PC-9 (cell line): ENCODE measurements around the gene TBX2. TPM values are rescaled to one million over a fixed set of nuclear protein-coding genes. Genes with fewer than 3 reads are reported as not detected.

Experiments used
- BruUV-seq: library from RNA; stranded (reverse); fragments of 400-500 nt; replicated peaks from 2 replicates; lab custom pipeline; 2021; lab: Mats Ljungman, UMichigan
- CTCF ChIA-PET: fragments of 300-600 bp; sonication (Branson Sonifier 250); formaldehyde crosslinking; loops from one replicate; lab custom pipeline; 2022; ENCODE audit warnings: antibody characterized with exemption; lab: Charles Lee
- POLR2A ChIA-PET: fragments of 300-600 bp; sonication (Branson Sonifier 250); formaldehyde crosslinking; loops from one replicate; lab custom pipeline; 2022; ENCODE audit warnings: antibody characterized with exemption; ENCODE audit not compliant: unreplicated experiment; lab: Charles Lee
- DNase-seq, 2 experiments: peaks; one replicate each; pipeline versions ENCODE4 v3.0.0 to v3.0.0-alpha.2; 2015 to 2022; ENCODE audit warnings: mixed read lengths in 1 of 2
- H2AFZ ChIP-seq: fragments of 200-600 bp; sonication (generic); 2 replicates; pipeline ENCODE4 v1.8.1; 2017; ENCODE audit warnings: antibody characterized with exemption
- H3F3A ChIP-seq: fragments of 200-600 bp; sonication (generic); 2 replicates; pipeline ENCODE4 v1.8.1; 2017; ENCODE audit warnings: antibody characterized with exemption, mild to moderate bottlenecking, low read depth; ENCODE audit not compliant: insufficient read depth
- H3K27ac ChIP-seq: fragments of 200-600 bp; sonication (generic); 2 replicates; pipeline ENCODE4 v1.6.1; 2016; ENCODE audit warnings: mixed run types
- H3K27me3 ChIP-seq: fragments of 200-600 bp; sonication (generic); 2 replicates; pipeline ENCODE4 v1.6.1; 2016; ENCODE audit warnings: low read depth, mixed run types; ENCODE audit not compliant: insufficient read depth
- H3K36me3 ChIP-seq: fragments of 200-600 bp; sonication (generic); 2 replicates; pipeline ENCODE4 v1.6.1; 2016; ENCODE audit warnings: low read depth, mixed run types
- H3K4me1 ChIP-seq: fragments of 200-600 bp; sonication (generic); replicated peaks from 2 replicates; pipeline ENCODE4 v1.6.1; 2016; ENCODE audit warnings: mixed run types; ENCODE audit not compliant: insufficient read depth
- H3K4me2 ChIP-seq: fragments of 200-600 bp; sonication (generic); 2 replicates; pipeline ENCODE4 v1.6.1; 2017; ENCODE audit warnings: mixed run types
- H3K4me3 ChIP-seq: fragments of 200-600 bp; sonication (generic); 2 replicates; pipeline ENCODE4 v1.6.1; 2016; ENCODE audit warnings: mixed run types
- H3K79me2 ChIP-seq: fragments of 200-600 bp; sonication (generic); 2 replicates; pipeline ENCODE4 v1.6.1; 2017; ENCODE audit warnings: low read depth, mixed run types
- H3K9me2 ChIP-seq: fragments of 200-600 bp; sonication (generic); 2 replicates; pipeline ENCODE4 v1.8.1; 2017; ENCODE audit warnings: mild to moderate bottlenecking; ENCODE audit not compliant: insufficient read depth
- H3K9me3 ChIP-seq: fragments of 200-600 bp; sonication (generic); 2 replicates; pipeline ENCODE4 v1.8.1; 2016; ENCODE audit warnings: low read depth; ENCODE audit not compliant: insufficient read depth
- H4K20me1 ChIP-seq: fragments of 200-600 bp; sonication (generic); 2 replicates; pipeline ENCODE4 v1.8.1; 2017; ENCODE audit not compliant: insufficient read depth
- EZH2 ChIP-seq: fragments of 200-600 bp; sonication (generic); IDR thresholded peaks from 2 replicates; pipeline ENCODE4 v1.8.0; 2017; ENCODE audit warnings: antibody characterized with exemption, low read depth
- intact Hi-C: fragments of 100-400 bp; cut with micrococcal nuclease; formaldehyde crosslinking; loops from one replicate; pipeline ENCODE4 v1.10.0; 2022; ENCODE audit not compliant: unreplicated experiment
- total RNA-seq: library from RNA; stranded (reverse); gene quantifications from 2 replicates; pipeline ENCODE4 v1.2.3, GENCODE V29; 2021
- TF ChIP-seq, protein P1 (sequence below): fragments of 200-600 bp; sonication (generic); conservative IDR thresholded peaks from 2 replicates; pipeline ENCODE4 v1.6.1; 2017; ENCODE audit warnings: mixed run types, antibody characterized with exemption, mild to moderate bottlenecking, moderate library complexity

TBX2 gene
- total RNA-seq, 1 experiment from 2014 or later, result 0.44 TPM

GRCh38 chr17:61400717-61401388 is 1.2 kb downstream of the TBX2 start:
- no peak for DNase-seq
- no peaks in the 10 kb centered on the region for H3F3A ChIP-seq
- no peaks in the 10 kb centered on the region for H3K79me2 ChIP-seq
- BruUV-seq, result TSS peak; percentile 31
- H3K4me1 ChIP-seq, result no peaks in the 10 kb centered on the region; the same call in 1 of the 2 replicates
- no peaks in the 10 kb centered on the region for H3K36me3 ChIP-seq
- H3K9me2 ChIP-seq, result no peaks in the 10 kb centered on the region
- H3K4me2 ChIP-seq, result peak overlapping the region; percentile 79
- H2AFZ ChIP-seq, result no peak overlapping the region
- ChIA-PET POLR2A (interaction anchor here (0.6 kb wide), 1 partner anchor 462 kb away, joined by 19 read pairs; the partner anchor contains the start of gene BRIP1), CTCF (no interaction called here)
- intact Hi-C loops, result no loop called here
- no peak for TF ChIP-seq EZH2
- TF ChIP-seq, protein P1, sequence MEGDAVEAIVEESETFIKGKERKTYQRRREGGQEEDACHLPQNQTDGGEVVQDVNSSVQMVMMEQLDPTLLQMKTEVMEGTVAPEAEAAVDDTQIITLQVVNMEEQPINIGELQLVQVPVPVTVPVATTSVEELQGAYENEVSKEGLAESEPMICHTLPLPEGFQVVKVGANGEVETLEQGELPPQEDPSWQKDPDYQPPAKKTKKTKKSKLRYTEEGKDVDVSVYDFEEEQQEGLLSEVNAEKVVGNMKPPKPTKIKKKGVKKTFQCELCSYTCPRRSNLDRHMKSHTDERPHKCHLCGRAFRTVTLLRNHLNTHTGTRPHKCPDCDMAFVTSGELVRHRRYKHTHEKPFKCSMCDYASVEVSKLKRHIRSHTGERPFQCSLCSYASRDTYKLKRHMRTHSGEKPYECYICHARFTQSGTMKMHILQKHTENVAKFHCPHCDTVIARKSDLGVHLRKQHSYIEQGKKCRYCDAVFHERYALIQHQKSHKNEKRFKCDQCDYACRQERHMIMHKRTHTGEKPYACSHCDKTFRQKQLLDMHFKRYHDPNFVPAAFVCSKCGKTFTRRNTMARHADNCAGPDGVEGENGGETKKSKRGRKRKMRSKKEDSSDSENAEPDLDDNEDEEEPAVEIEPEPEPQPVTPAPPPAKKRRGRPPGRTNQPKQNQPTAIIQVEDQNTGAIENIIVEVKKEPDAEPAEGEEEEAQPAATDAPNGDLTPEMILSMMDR, result no peak
- H3K27me3 ChIP-seq, result no peaks in the 10 kb centered on the region
- H3K27ac ChIP-seq, result no peak overlapping the region
- peak overlapping the region; percentile 45; the same call in 1 of the 2 replicates for H3K4me3 ChIP-seq
- no peaks in the 10 kb centered on the region for H3K9me3 ChIP-seq
- no peaks in the 10 kb centered on the region for H4K20me1 ChIP-seq

DNA sequence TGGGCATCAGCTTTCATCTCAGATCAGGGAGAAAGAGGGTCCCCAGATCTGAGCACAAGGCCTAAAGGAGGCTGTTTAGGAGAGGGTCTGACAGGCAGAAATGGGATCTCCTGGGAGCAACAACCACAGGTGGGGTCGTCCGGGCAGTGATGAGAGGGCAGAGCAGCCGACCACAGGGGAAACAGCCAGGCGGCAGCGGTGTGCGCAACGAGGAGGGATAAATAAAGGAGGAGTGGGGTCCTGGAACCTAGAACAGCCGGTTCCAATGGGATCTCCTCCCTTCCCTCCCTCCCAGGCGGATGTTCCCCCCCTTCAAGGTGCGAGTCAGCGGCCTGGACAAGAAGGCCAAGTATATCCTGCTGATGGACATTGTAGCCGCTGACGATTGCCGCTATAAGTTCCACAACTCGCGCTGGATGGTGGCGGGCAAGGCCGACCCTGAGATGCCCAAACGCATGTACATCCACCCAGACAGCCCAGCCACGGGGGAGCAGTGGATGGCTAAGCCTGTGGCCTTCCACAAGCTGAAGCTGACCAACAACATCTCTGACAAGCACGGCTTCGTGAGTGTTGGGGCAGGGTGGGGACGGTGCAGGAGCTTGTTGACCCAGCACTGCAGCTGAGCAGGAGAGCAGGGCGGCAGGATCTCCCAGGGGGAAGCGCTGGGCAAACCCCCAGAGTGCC is 1.9 kb downstream of the TBX2 start:
- TF ChIP-seq EZH2, result no peak
- H3K4me3 ChIP-seq, result no peak overlapping the region
- H3K27ac ChIP-seq, result no peak overlapping the region
- intact Hi-C loops, result no loop called here
- no peaks in the 10 kb centered on the region for H3K79me2 ChIP-seq
- H2AFZ ChIP-seq, result no peak overlapping the region
- H3K9me2 ChIP-seq, result no peaks in the 10 kb centered on the region
- ChIA-PET CTCF (no interaction called here), POLR2A (no interaction called here)
- no peaks in the 10 kb centered on the region; the same call in 1 of the 2 replicates for H3K4me1 ChIP-seq
- H3K4me2 ChIP-seq, result no peak overlapping the region
- no peaks in the 10 kb centered on the region for H3K36me3 ChIP-seq
- no peaks in the 10 kb centered on the region for H3K9me3 ChIP-seq
- H3F3A ChIP-seq, result no peaks in the 10 kb centered on the region
- H3K27me3 ChIP-seq, result no peaks in the 10 kb centered on the region
- no peaks in the 10 kb centered on the region for H4K20me1 ChIP-seq
- no TSS peak for BruUV-seq
- no peak for DNase-seq

DNA sequence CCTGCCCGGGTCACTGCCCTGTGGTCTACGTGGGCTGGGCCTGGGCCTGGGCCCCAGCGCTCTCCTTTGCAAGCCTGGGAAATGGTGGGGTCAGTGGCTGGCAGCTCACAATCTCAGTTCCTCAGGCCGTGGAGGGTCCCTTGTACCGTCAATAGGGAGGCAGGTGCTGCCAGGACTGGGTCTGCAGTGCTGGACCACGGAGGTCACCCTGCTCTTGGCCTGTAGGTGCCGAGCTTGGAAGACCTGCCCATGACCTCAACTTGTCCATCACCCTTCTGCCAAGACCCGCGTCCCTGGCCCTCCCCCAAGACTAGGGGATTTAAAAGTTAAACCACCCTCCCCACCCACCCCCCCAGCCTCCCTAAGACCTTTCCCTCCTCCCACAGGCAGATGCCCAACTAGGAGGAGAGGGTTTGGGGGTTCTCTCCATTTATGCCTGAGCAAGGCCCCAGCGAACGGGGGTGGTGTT is 2.5 kb downstream of the TBX2 start:
- H3K79me2 ChIP-seq, result no peaks in the 10 kb centered on the region

More for the DNA sequence above, 2.5 kb downstream of the TBX2 start:
- no peak for DNase-seq
- ChIA-PET CTCF (no interaction called here), POLR2A (no interaction called here)
- H4K20me1 ChIP-seq, result no peaks in the 10 kb centered on the region
- H3K9me3 ChIP-seq, result no peaks in the 10 kb centered on the region
- H2AFZ ChIP-seq, result no peak overlapping the region
- H3K9me2 ChIP-seq, result no peaks in the 10 kb centered on the region
- H3K4me1 ChIP-seq, result no peaks in the 10 kb centered on the region; the same call in 1 of the 2 replicates
- no peaks in the 10 kb centered on the region for H3K36me3 ChIP-seq
- H3K4me2 ChIP-seq, result no peak overlapping the region
- no peaks in the 10 kb centered on the region for H3K27me3 ChIP-seq
- no peak overlapping the region for H3K27ac ChIP-seq
- intact Hi-C loops, result no loop called here
- TF ChIP-seq, protein P1, result no peak
- TF ChIP-seq EZH2, result no peak
- no TSS peak for BruUV-seq
- H3F3A ChIP-seq, result no peaks in the 10 kb centered on the region
- H3K4me3 ChIP-seq, result no peak overlapping the region
